ENCODE results near the gene CACNA1B.

DNA sequence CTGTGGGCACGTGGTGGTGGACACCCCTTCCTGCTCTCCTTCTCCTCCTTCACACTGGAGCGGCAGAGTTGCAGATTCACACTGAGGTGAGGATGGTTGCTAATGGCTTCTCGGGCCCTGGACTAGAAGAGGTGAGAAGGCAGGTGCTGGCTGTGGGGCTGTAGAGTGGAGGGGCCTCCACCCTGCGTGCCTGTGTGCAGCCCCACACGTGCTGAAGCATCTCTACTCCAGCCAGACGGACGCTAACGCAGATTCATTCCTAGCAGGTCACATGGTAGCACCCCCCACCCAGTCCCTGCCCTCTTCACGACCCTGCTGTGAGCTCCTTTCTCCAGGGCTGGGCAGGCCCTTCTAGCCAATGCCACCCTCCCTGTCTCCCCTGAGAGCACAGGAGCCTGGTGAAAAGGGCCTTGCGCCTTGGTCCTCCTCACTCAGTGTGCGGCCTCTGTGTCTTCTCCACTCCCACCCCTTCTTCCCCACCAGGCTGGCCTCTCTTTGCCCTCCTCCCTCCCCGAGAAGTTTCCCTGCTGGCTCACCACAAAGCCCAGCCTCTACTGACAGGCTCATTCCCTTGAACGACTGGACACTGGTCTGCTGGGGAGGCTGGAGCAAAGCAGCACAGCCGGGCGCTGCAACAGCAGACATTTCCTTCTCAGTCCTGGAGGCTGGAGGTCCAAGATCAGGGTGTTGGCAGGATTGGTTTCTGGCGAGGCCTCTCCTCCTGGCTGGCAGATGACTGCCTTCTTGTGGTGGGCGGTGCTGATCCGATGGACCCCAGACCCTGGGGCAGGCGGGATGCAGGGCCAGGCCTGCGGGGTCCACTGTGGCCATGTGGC lies 14.2 kb downstream of the CACNA1B start:
- TF ChIP-seq, protein P1, sequence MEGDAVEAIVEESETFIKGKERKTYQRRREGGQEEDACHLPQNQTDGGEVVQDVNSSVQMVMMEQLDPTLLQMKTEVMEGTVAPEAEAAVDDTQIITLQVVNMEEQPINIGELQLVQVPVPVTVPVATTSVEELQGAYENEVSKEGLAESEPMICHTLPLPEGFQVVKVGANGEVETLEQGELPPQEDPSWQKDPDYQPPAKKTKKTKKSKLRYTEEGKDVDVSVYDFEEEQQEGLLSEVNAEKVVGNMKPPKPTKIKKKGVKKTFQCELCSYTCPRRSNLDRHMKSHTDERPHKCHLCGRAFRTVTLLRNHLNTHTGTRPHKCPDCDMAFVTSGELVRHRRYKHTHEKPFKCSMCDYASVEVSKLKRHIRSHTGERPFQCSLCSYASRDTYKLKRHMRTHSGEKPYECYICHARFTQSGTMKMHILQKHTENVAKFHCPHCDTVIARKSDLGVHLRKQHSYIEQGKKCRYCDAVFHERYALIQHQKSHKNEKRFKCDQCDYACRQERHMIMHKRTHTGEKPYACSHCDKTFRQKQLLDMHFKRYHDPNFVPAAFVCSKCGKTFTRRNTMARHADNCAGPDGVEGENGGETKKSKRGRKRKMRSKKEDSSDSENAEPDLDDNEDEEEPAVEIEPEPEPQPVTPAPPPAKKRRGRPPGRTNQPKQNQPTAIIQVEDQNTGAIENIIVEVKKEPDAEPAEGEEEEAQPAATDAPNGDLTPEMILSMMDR (IDR thresholded peaks at IDR 0.05; ENCODE audit: borderline replicate concordance, extremely low read depth, low read length, poor library complexity, severe bottlenecking), result no peak
- no peak for TF ChIP-seq EZH2 (IDR thresholded peaks at IDR 0.05; ENCODE audit: borderline replicate concordance, low read depth, low read length, severe bottlenecking)
